HEK293 (cell line): Measurements from ENCODE around the gene DVL1.
A peak's percentile ranks its signal among the peaks of the same experiment; 100 is the strongest.

Experiments used
- CTCF ChIA-PET: fragments of 350-600 bp; formaldehyde crosslinking; extraction: SDS; loops from one replicate; lab custom pipeline; 2021; ENCODE audit warnings: antibody characterized with exemption; lab: Yijun Ruan, JAX
- POLR2A ChIA-PET: fragments of 300-600 bp; formaldehyde crosslinking; extraction: SDS; loops from one replicate; lab custom pipeline; 2020; ENCODE audit warnings: antibody characterized with exemption, inconsistent platforms; lab: Yijun Ruan, JAX
- H3K27ac ChIP-seq: fragments of 200-500 bp; sonication (Bioruptor generic); 2 replicates; pipeline ENCODE4 v1.5.1; 2014; ENCODE audit warnings: low read depth, low read length, control low read depth, inconsistent platforms; ENCODE audit errors: extremely low read depth
- H3K36me3 ChIP-seq, 2 experiments: fragments of 200-500 bp in 1 of 2; sonication (Bioruptor generic) in 1 of 2; 1 replicate in 1 of 2; 2 replicates in 1 of 2; pipeline ENCODE4 v1.5.1; 2014 to 2017; ENCODE audit warnings: inconsistent platforms in 2 of 2, low read length in 2 of 2; ENCODE audit not compliant: control insufficient read depth in 2 of 2, insufficient read depth in 1 of 2
- H3K4me1 ChIP-seq: fragments of 200-500 bp; sonication (Bioruptor generic); 2 replicates; pipeline ENCODE4 v1.5.1; 2014; ENCODE audit warnings: mild to moderate bottlenecking, low read length, inconsistent platforms; ENCODE audit not compliant: control insufficient read depth, insufficient read depth
- H3K4me3 ChIP-seq: 2 replicates; pipeline ENCODE4 v1.5.1; 2011; ENCODE audit warnings: low read depth, mild to moderate bottlenecking, control low read depth, low read length, moderate library complexity
- H3K9me3 ChIP-seq: fragments of 200-500 bp; sonication (Bioruptor generic); 2 replicates; pipeline ENCODE4 v1.5.1; 2014; ENCODE audit warnings: low read depth, low read length, inconsistent platforms; ENCODE audit not compliant: control insufficient read depth, insufficient read depth
- EGR2 ChIP-seq: fragments of 450-650 bp; formaldehyde crosslinking; IDR thresholded peaks from 2 replicates; pipeline ENCODE4 v1.5.1; 2016; ENCODE audit warnings: low read depth, missing biosample characterization, missing genetic modification characterization
- HOXC10 ChIP-seq: sonication (generic); formaldehyde crosslinking; IDR thresholded peaks from 2 replicates; pipeline ENCODE4 v1.8.1; 2023; ENCODE audit warnings: mild to moderate bottlenecking, missing genetic modification reagents
- INSM2 ChIP-seq: fragments of 450-650 bp; formaldehyde crosslinking; IDR thresholded peaks from 2 replicates; pipeline ENCODE4 v1.5.1; 2016; ENCODE audit warnings: missing biosample characterization, missing genetic modification characterization
- KLF1 ChIP-seq: fragments of 450-650 bp; formaldehyde crosslinking; IDR thresholded peaks from 2 replicates; pipeline ENCODE4 v1.5.1; 2016; ENCODE audit warnings: missing biosample characterization, missing genetic modification characterization
- KLF10 ChIP-seq: fragments of 450-650 bp; IDR thresholded peaks from 2 replicates; pipeline ENCODE4 v1.5.1; 2018; ENCODE audit warnings: missing biosample characterization, mild to moderate bottlenecking, missing genetic modification characterization
- KLF8 ChIP-seq: fragments of 450-650 bp; formaldehyde crosslinking; IDR thresholded peaks from 2 replicates; pipeline ENCODE4 v1.5.1; 2016; ENCODE audit warnings: missing biosample characterization, missing genetic modification characterization
- KLF9 ChIP-seq: fragments of 450-650 bp; formaldehyde crosslinking; IDR thresholded peaks from 2 replicates; pipeline ENCODE4 v1.5.1; 2016; ENCODE audit warnings: missing biosample characterization, missing genetic modification characterization, low read depth
- SP2 ChIP-seq: fragments of 450-650 bp; formaldehyde crosslinking; IDR thresholded peaks from 2 replicates; pipeline ENCODE4 v1.5.1; 2016; ENCODE audit warnings: missing biosample characterization, missing genetic modification characterization
- TCF7L2 ChIP-seq: IDR thresholded peaks from 2 replicates; pipeline ENCODE4 v1.6.1; 2011; ENCODE audit warnings: low read depth, mild to moderate bottlenecking, inconsistent platforms, low read length, moderate library complexity, borderline replicate concordance
- ZBTB11 ChIP-seq: fragments of 450-650 bp; formaldehyde crosslinking; conservative IDR thresholded peaks from 2 replicates; pipeline ENCODE4 v1.5.1; 2016; ENCODE audit warnings: low read depth, missing biosample characterization, missing genetic modification characterization
- ZNF114 ChIP-seq: fragments of 450-650 bp; formaldehyde crosslinking; IDR thresholded peaks from 2 replicates; pipeline ENCODE4 v1.5.0; 2017; ENCODE audit warnings: missing biosample characterization, missing genetic modification characterization
- ZNF121 ChIP-seq: fragments of 450-650 bp; formaldehyde crosslinking; IDR thresholded peaks from 2 replicates; pipeline ENCODE4 v1.5.1; 2016; ENCODE audit warnings: missing biosample characterization, missing genetic modification characterization
- ZNF214 ChIP-seq: fragments of 450-650 bp; formaldehyde crosslinking; IDR thresholded peaks from 2 replicates; pipeline ENCODE4 v1.5.1; 2017; ENCODE audit warnings: missing biosample characterization, mild to moderate bottlenecking, missing genetic modification characterization, borderline replicate concordance
- ZNF221 ChIP-seq: fragments of 450-650 bp; formaldehyde crosslinking; IDR thresholded peaks from 2 replicates; pipeline ENCODE4 v1.5.1; 2017; ENCODE audit warnings: missing biosample characterization, missing genetic modification characterization, borderline replicate concordance
- ZNF23 ChIP-seq: fragments of 450-650 bp; formaldehyde crosslinking; IDR thresholded peaks from 2 replicates; pipeline ENCODE4 v1.5.1; 2016; ENCODE audit warnings: missing biosample characterization, missing genetic modification characterization, borderline replicate concordance
- ZNF274 ChIP-seq, 2 experiments: fragments of 200-500 bp in 1 of 2; fragments of 450-650 bp in 1 of 2; sonication (Bioruptor generic) in 1 of 2; formaldehyde crosslinking in 1 of 2; IDR thresholded peaks; 2 replicates each; pipeline versions ENCODE4 v1.5.1 to v1.6.1; 2014 to 2016; ENCODE audit warnings: borderline replicate concordance in 1 of 2, inconsistent platforms in 1 of 2, low read length in 1 of 2, missing biosample characterization in 1 of 2, missing genetic modification characterization in 1 of 2
- ZNF302 ChIP-seq: fragments of 450-650 bp; formaldehyde crosslinking; IDR thresholded peaks from 2 replicates; pipeline ENCODE4 v1.5.1; 2016; ENCODE audit warnings: missing biosample characterization, missing genetic modification characterization, low read depth
- ZNF335 ChIP-seq: fragments of 450-650 bp; formaldehyde crosslinking; conservative IDR thresholded peaks from 2 replicates; pipeline ENCODE4 v1.5.1; 2016; ENCODE audit warnings: missing biosample characterization, missing genetic modification characterization
- ZNF366 ChIP-seq: fragments of 450-650 bp; formaldehyde crosslinking; conservative IDR thresholded peaks from 2 replicates; pipeline ENCODE4 v1.5.1; 2016; ENCODE audit warnings: missing biosample characterization, missing genetic modification characterization
- ZNF423 ChIP-seq: fragments of 450-650 bp; formaldehyde crosslinking; IDR thresholded peaks from 2 replicates; pipeline ENCODE4 v1.5.1; 2016; ENCODE audit warnings: missing biosample characterization, missing genetic modification characterization
- ZNF426 ChIP-seq: fragments of 450-650 bp; formaldehyde crosslinking; IDR thresholded peaks from 2 replicates; pipeline ENCODE4 v1.5.1; 2017; ENCODE audit warnings: missing biosample characterization, missing genetic modification characterization, mild to moderate bottlenecking, inconsistent platforms, moderate library complexity
- ZNF449 ChIP-seq: fragments of 450-650 bp; formaldehyde crosslinking; IDR thresholded peaks from 2 replicates; pipeline ENCODE4 v1.5.1; 2017; ENCODE audit warnings: missing biosample characterization, mild to moderate bottlenecking, missing genetic modification characterization, moderate library complexity
- ZNF529 ChIP-seq: fragments of 450-650 bp; formaldehyde crosslinking; IDR thresholded peaks from 2 replicates; pipeline ENCODE4 v1.5.1; 2017; ENCODE audit warnings: missing genetic modification characterization, missing biosample characterization; ENCODE audit not compliant: insufficient replicate concordance
- ZNF530 ChIP-seq: fragments of 450-650 bp; formaldehyde crosslinking; IDR thresholded peaks from 2 replicates; pipeline ENCODE4 v1.5.1; 2016; ENCODE audit warnings: low read depth, missing biosample characterization, missing genetic modification characterization
- ZNF558 ChIP-seq: fragments of 450-650 bp; formaldehyde crosslinking; IDR thresholded peaks from 2 replicates; pipeline ENCODE4 v1.5.1; 2016; ENCODE audit warnings: missing biosample characterization, missing genetic modification characterization
- ZNF660 ChIP-seq: fragments of 450-650 bp; IDR thresholded peaks from 2 replicates; pipeline ENCODE4 v1.5.1; 2018; ENCODE audit warnings: missing biosample characterization, mild to moderate bottlenecking, missing genetic modification characterization
- ZNF768 ChIP-seq: fragments of 450-650 bp; formaldehyde crosslinking; IDR thresholded peaks from 2 replicates; pipeline ENCODE4 v1.5.1; 2018; ENCODE audit warnings: missing biosample characterization, mild to moderate bottlenecking, missing genetic modification characterization
- ZSCAN30 ChIP-seq: fragments of 450-650 bp; IDR thresholded peaks from 2 replicates; pipeline ENCODE4 v1.5.1; 2018; ENCODE audit warnings: missing biosample characterization, mild to moderate bottlenecking, missing genetic modification characterization, moderate library complexity

Gene DVL1

GRCh38 chr1:1306070-1306660, 43.1 kb downstream of the DVL1 start (continued):
- TF ChIP-seq ZBTB11 (tag by site-specific recombination) (no peak), ZNF221 (tag by site-specific recombination) (no peak), ZNF449 (tag by site-specific recombination) (no peak), EGR2 (peak; percentile 46; the same call in 1 of the 2 replicates), INSM2 (tag by site-specific recombination) (no peak), ZNF214 (tag by site-specific recombination) (no peak), KLF9 (tag by site-specific recombination) (no peak), KLF8 (tag by site-specific recombination) (no peak), ZSCAN30 (tag by site-specific recombination) (0 out of 2 replicates have a peak, but pooled peaks have one; percentile 12), ZNF114 (tag by site-specific recombination) (no peak), ZNF23 (no peak), ZNF426 (tag by site-specific recombination) (no peak), ZNF423 (tag by site-specific recombination) (peak; percentile 45; the same call in 1 of the 2 replicates), ZNF366 (tag by site-specific recombination) (no peak)

GRCh38 chr1:1305300-1306069, 43.7 kb downstream of the DVL1 start:
- H3K4me1 ChIP-seq: peaks cover 20% of the 10 kb centered on the region
- H3K36me3 ChIP-seq: peaks cover 0 to 21% of the 10 kb centered on the region in 2 experiments; a peak in 2 of 3 replicates
- no peaks in the 10 kb centered on the region for H3K9me3 ChIP-seq
- H3K4me3 ChIP-seq: no peak overlapping the region
- ChIA-PET POLR2A (interaction anchor here (0.6 to 1.4 kb wide), 4 partner anchors 13 to 65 kb away, joined by 3 to 7 read pairs (median 4); no protein-coding TSS in a partner anchor), CTCF (interaction anchor here (0.6 to 0.8 kb wide), 2 partner anchors 67 to 322 kb away, joined by 3 to 4 read pairs; no protein-coding TSS in a partner anchor)
- peak overlapping the region; percentile 82 for H3K27ac ChIP-seq
- TF ChIP-seq INSM2 (tag by site-specific recombination): no peak
- TF ChIP-seq ZNF121 (tag by site-specific recombination): no peak
- TF ChIP-seq ZNF529: no peak
- no peak for TF ChIP-seq ZNF660 (tag by site-specific recombination)
- no peak for TF ChIP-seq KLF10 (tag by site-specific recombination)
- no peak for TF ChIP-seq ZNF558 (tag by site-specific recombination)
- no peak for TF ChIP-seq ZNF302 (tag by site-specific recombination)
- no peak for TF ChIP-seq ZNF768 (tag by site-specific recombination)
- peak; percentile 76 for TF ChIP-seq SP2 (tag by site-specific recombination)
- TF ChIP-seq HOXC10 (CRISPR knock-in tag): no peak
- TF ChIP-seq ZNF335: no peak
- TF ChIP-seq TCF7L2: no peak
- peak; percentile 94 for TF ChIP-seq KLF1
- no peak for TF ChIP-seq ZNF530 (tag by site-specific recombination)
- TF ChIP-seq ZNF274 (IDR thresholded peaks at IDR 0.05; ENCODE audit: low read length): no peak
- TF ChIP-seq ZNF274 (tag by site-specific recombination; IDR thresholded peaks at IDR 0.05; ENCODE audit: borderline replicate concordance): no peak
